IMR-90 (cell line): Measurements from ENCODE around the gene BOD1L1. TPM values are rescaled to one million over a fixed set of nuclear protein-coding genes. Genes with fewer than 3 reads are reported as not detected.

Experiments used
- ATAC-seq: fragments of 200-7000 bp; cut with Tn5 transposase; 2 replicates; pipeline ENCODE4 v1.9.1; 2020; ENCODE audit warnings: low read depth, mild to moderate bottlenecking, moderate library complexity
- BruUV-seq: library from RNA; stranded (reverse); fragments of 400-500 nt; replicated peaks from 2 replicates; lab custom pipeline; 2021; lab: Mats Ljungman, UMichigan
- CTCF ChIA-PET: fragments of 300-600 bp; formaldehyde crosslinking; extraction: SDS; loops from one replicate; lab custom pipeline; 2021; ENCODE audit warnings: antibody characterized with exemption; lab: Yijun Ruan, JAX
- POLR2A ChIA-PET: fragments of 300-600 bp; sonication (Branson Sonifier 250); formaldehyde crosslinking; loops from one replicate; lab custom pipeline; 2022; ENCODE audit warnings: antibody characterized with exemption; ENCODE audit not compliant: unreplicated experiment; lab: Charles Lee
- DNase-seq: peaks from one replicate; pipeline ENCODE4 v3.0.0; 2013
- H2AFZ ChIP-seq: replicated peaks from 2 replicates; pipeline ENCODE3; 2013; ENCODE audit warnings: low read length, mild to moderate bottlenecking; ENCODE audit not compliant: poor library complexity
- H2AK5ac ChIP-seq: 2 replicates; pipeline ENCODE4 v1.6.1; 2013; ENCODE audit warnings: low read depth, low read length, inconsistent platforms
- H2AK9ac ChIP-seq: replicated peaks from 2 replicates; pipeline ENCODE3; 2013; ENCODE audit warnings: mild to moderate bottlenecking, low read depth, low read length, moderate library complexity; ENCODE audit not compliant: poor library complexity
- H2BK120ac ChIP-seq: 2 replicates; pipeline ENCODE4 v1.6.1; 2013; ENCODE audit warnings: low read depth, low read length, inconsistent platforms
- H2BK15ac ChIP-seq: 3 replicates; pipeline ENCODE4 v1.6.1; 2013; ENCODE audit warnings: low read depth, low read length, inconsistent platforms
- H2BK20ac ChIP-seq: 2 replicates; pipeline ENCODE4 v1.6.1; 2013; ENCODE audit warnings: low read depth, mild to moderate bottlenecking, inconsistent platforms, low read length, moderate library complexity
- H2BK5ac ChIP-seq: 2 replicates; pipeline ENCODE4 v1.6.1; 2013; ENCODE audit warnings: mild to moderate bottlenecking, low read depth, low read length, inconsistent platforms; ENCODE audit not compliant: poor library complexity, severe bottlenecking
- H3K14ac ChIP-seq: replicated peaks from 2 replicates; pipeline ENCODE4 v1.6.1; 2013; ENCODE audit warnings: low read depth, low read length, inconsistent platforms
- H3K18ac ChIP-seq: 2 replicates; pipeline ENCODE4 v1.6.1; 2013; ENCODE audit warnings: low read depth, low read length, control low read depth
- H3K23ac ChIP-seq: 2 replicates; pipeline ENCODE4 v1.6.1; 2013; ENCODE audit warnings: low read depth, low read length, inconsistent platforms
- H3K27ac ChIP-seq: 2 replicates; pipeline ENCODE4 v1.5.1; 2013; ENCODE audit warnings: mild to moderate bottlenecking, control low read depth, low read length; ENCODE audit not compliant: insufficient read depth
- H3K27me3 ChIP-seq: 2 replicates; pipeline ENCODE4 v1.6.1; 2013; ENCODE audit warnings: low read length; ENCODE audit not compliant: control insufficient read depth, insufficient read depth
- H3K36me3 ChIP-seq: 2 replicates; pipeline ENCODE4 v1.6.1; 2013; ENCODE audit warnings: low read length, mixed read lengths; ENCODE audit not compliant: control insufficient read depth, insufficient read depth
- H3K4ac ChIP-seq: 2 replicates; pipeline ENCODE4 v1.6.1; 2013; ENCODE audit warnings: low read depth, low read length, inconsistent platforms
- H3K4me1 ChIP-seq: 2 replicates; pipeline ENCODE4 v1.6.1; 2013; ENCODE audit warnings: low read length, mixed read lengths; ENCODE audit not compliant: control insufficient read depth, insufficient read depth
- H3K4me2 ChIP-seq: 2 replicates; pipeline ENCODE4 v1.6.1; 2013; ENCODE audit warnings: low read depth, mild to moderate bottlenecking, control low read depth, low read length, moderate library complexity
- H3K4me3 ChIP-seq: 2 replicates; pipeline ENCODE4 v1.5.1; 2013; ENCODE audit warnings: low read depth, mild to moderate bottlenecking, control low read depth, low read length, moderate library complexity; ENCODE audit not compliant: insufficient read depth
- H3K56ac ChIP-seq: 2 replicates; pipeline ENCODE4 v1.6.1; 2013; ENCODE audit warnings: low read length, inconsistent platforms; ENCODE audit not compliant: insufficient read depth; ENCODE audit errors: extremely low read depth
- H3K79me1 ChIP-seq, 2 experiments: 2 replicates each; pipeline ENCODE4 v1.6.1; 2013; ENCODE audit warnings: low read length in 2 of 2, inconsistent platforms in 1 of 2, low read depth in 1 of 2
- H3K9ac ChIP-seq: 2 replicates; pipeline ENCODE4 v1.6.1; 2013; ENCODE audit warnings: low read depth, low read length, control low read depth
- H3K9me1 ChIP-seq: 2 replicates; pipeline ENCODE4 v1.6.1; 2013; ENCODE audit warnings: low read length, inconsistent platforms; ENCODE audit not compliant: insufficient read depth
- H3K9me3 ChIP-seq: 2 replicates; pipeline ENCODE4 v1.6.1; 2013; ENCODE audit warnings: low read length; ENCODE audit not compliant: control insufficient read depth, insufficient read depth
- H4K20me1 ChIP-seq: 2 replicates; pipeline ENCODE4 v1.6.1; 2013; ENCODE audit warnings: low read length, inconsistent platforms; ENCODE audit not compliant: insufficient read depth
- H4K5ac ChIP-seq: 2 replicates; pipeline ENCODE4 v1.6.1; 2013; ENCODE audit warnings: mild to moderate bottlenecking, low read depth, low read length, control low read depth
- H4K8ac ChIP-seq, 2 experiments: 2 replicates each; pipeline ENCODE4 v1.6.1; 2013; ENCODE audit warnings: low read depth in 2 of 2, low read length in 2 of 2, control low read depth in 1 of 2, inconsistent platforms in 1 of 2
- H4K91ac ChIP-seq: 2 replicates; pipeline ENCODE4 v1.6.1; 2013; ENCODE audit warnings: low read depth, low read length, inconsistent platforms; ENCODE audit not compliant: insufficient read depth
- BHLHE40 ChIP-seq: fragments of 150-350 bp; IDR thresholded peaks from 2 replicates; pipeline ENCODE4 v1.6.1; 2016; ENCODE audit warnings: mild to moderate bottlenecking, low read depth, low read length
- CEBPB ChIP-seq: IDR thresholded peaks from 2 replicates; pipeline ENCODE4 v1.6.1; 2012; ENCODE audit warnings: low read depth, low read length, improper control_type of control experiment
- CHD1 ChIP-seq: IDR thresholded peaks from 2 replicates; pipeline ENCODE4 v1.6.1; 2012; ENCODE audit warnings: low read depth, low read length, improper control_type of control experiment
- ELK1 ChIP-seq: fragments of 150-350 bp; IDR thresholded peaks from 2 replicates; pipeline ENCODE4 v1.6.1; 2016; ENCODE audit warnings: low read depth, mild to moderate bottlenecking, low read length, moderate library complexity, borderline replicate concordance
- FOS ChIP-seq: fragments of 150-350 bp; IDR thresholded peaks from 2 replicates; pipeline ENCODE4 v1.6.1; 2016; ENCODE audit warnings: low read depth, low read length
- MAFK ChIP-seq: IDR thresholded peaks from 2 replicates; pipeline ENCODE4 v1.6.1; 2012; ENCODE audit warnings: low read depth, low read length, improper control_type of control experiment
- MAZ ChIP-seq: IDR thresholded peaks from 2 replicates; pipeline ENCODE4 v1.6.1; 2012; ENCODE audit warnings: low read depth, mild to moderate bottlenecking, low read length, improper control_type of control experiment, moderate library complexity, borderline replicate concordance
- MXI1 ChIP-seq: IDR thresholded peaks from 2 replicates; pipeline ENCODE4 v1.6.1; 2012; ENCODE audit warnings: low read depth, mild to moderate bottlenecking, low read length, moderate library complexity, borderline replicate concordance
- NFE2L2 ChIP-seq: fragments of 150-350 bp; IDR thresholded peaks from 2 replicates; pipeline ENCODE4 v1.6.1; 2016; ENCODE audit warnings: low read depth, mild to moderate bottlenecking, low read length
- POLR2A ChIP-seq: IDR thresholded peaks from 2 replicates; pipeline ENCODE4 v1.6.1; 2012; ENCODE audit warnings: mild to moderate bottlenecking, low read depth, low read length
- RAD21 ChIP-seq: IDR thresholded peaks from 2 replicates; pipeline ENCODE4 v1.6.1; 2012; ENCODE audit warnings: low read length, improper control_type of control experiment
- RCOR1 ChIP-seq: IDR thresholded peaks from 2 replicates; pipeline ENCODE4 v1.6.1; 2012; ENCODE audit warnings: mild to moderate bottlenecking, low read length, improper control_type of control experiment; ENCODE audit not compliant: insufficient replicate concordance
- RFX5 ChIP-seq: IDR thresholded peaks from 2 replicates; pipeline ENCODE4 v1.8.0; 2012; ENCODE audit warnings: low read depth, mild to moderate bottlenecking, low read length, moderate library complexity
- SMC3 ChIP-seq: fragments of 150-350 bp; IDR thresholded peaks from 2 replicates; pipeline ENCODE4 v1.6.1; 2016; ENCODE audit warnings: low read depth, mild to moderate bottlenecking, antibody characterized with exemption, low read length, moderate library complexity
- USF2 ChIP-seq: fragments of 150-350 bp; IDR thresholded peaks from 2 replicates; pipeline ENCODE4 v1.6.1; 2017; ENCODE audit warnings: mild to moderate bottlenecking, antibody characterized with exemption, low read length, low read depth
- WGBS, 2 experiments: methylation state at CpG; one replicate each; pipeline versions ENCODE4 v1.1.5 to v1.1.7; 2013; ENCODE audit warnings: missing lambda C conversion rate in 2 of 2; ENCODE audit not compliant: insufficient read length in 1 of 2; ENCODE audit errors: extremely low coverage in 2 of 2; 5-methylcytosine and 5-hydroxymethylcytosine counted together
- dilution Hi-C: fragments of 300-500 bp; cut with HindIII; formaldehyde crosslinking; loops from one replicate; pipeline ENCODE4 v1.14.3; 2018; ENCODE audit warnings: low sequenced_read_pairs; ENCODE audit not compliant: unreplicated experiment
- in situ Hi-C: fragments of 300-500 bp; cut with MboI; formaldehyde crosslinking; loops from 3 replicates; pipeline ENCODE4 v1.14.3; 2019; ENCODE audit warnings: low sequenced_read_pairs, inconsistent platforms, mixed read lengths
- intact Hi-C: fragments of 100-400 bp; cut with micrococcal nuclease; formaldehyde crosslinking; loops from 2 replicates; pipeline ENCODE4 v1.10.0; 2022
- polyA plus RNA-seq, 3 experiments: library from polyadenylated mRNA; depleted of rRNA; stranded (reverse); fragments of >200 nt; gene quantifications; 2 replicates each; pipeline ENCODE4 v1.2.3, GENCODE V29; 2012; ENCODE audit warnings: low replicate concordance in 1 of 3
- total RNA-seq: library from RNA; depleted of rRNA; stranded (reverse); fragments of >200 nt; gene quantifications from 2 replicates; pipeline ENCODE4 v1.2.3, GENCODE V29; 2012

The BOD1L1 gene
- total and polyA plus RNA-seq, 2 of the 4 experiments (the other 2 are of a cell fraction) = 13.5 to 26.9 TPM

GRCh38 chr4:13570916-13571315 lies 56.6 kb downstream of the BOD1L1 start:
- H3K14ac ChIP-seq = no peak overlapping the region
- H2AK9ac ChIP-seq = no peak overlapping the region
- no peak overlapping the region for H2BK20ac ChIP-seq
- H3K23ac ChIP-seq = no peak overlapping the region
- no peak overlapping the region for H2AFZ ChIP-seq
- dilution Hi-C loops (no loop called here), in situ Hi-C loops (no loop called here), intact Hi-C loops (loop anchor here (5.0 kb wide), 1 partner anchor 36 kb away; no protein-coding TSS in a partner anchor)
- peaks cover 43% of the 10 kb centered on the region for H3K36me3 ChIP-seq
- no peaks in the 10 kb centered on the region for H3K27me3 ChIP-seq
- no peak overlapping the region for H3K56ac ChIP-seq
- POLR2A ChIA-PET = no interaction called here
- ATAC-seq (peak; percentile 44; the same call in 1 of the 2 replicates), DNase-seq (no peak)
- no peak overlapping the region for H2AK5ac ChIP-seq
- no peak overlapping the region for H4K8ac ChIP-seq
- no peak overlapping the region for H2BK5ac ChIP-seq
- H3K9me3 ChIP-seq = no peaks in the 10 kb centered on the region
- WGBS, 2 experiments = no CpG with 5 or more reads among the region's 2 CpGs
- no peaks in the 10 kb centered on the region for H3K9me1 ChIP-seq
- CTCF ChIA-PET = no interaction called here
- H4K91ac ChIP-seq = no peak overlapping the region
- no peak overlapping the region for H3K4ac ChIP-seq
- no peak overlapping the region for H3K9ac ChIP-seq
- BruUV-seq = no TSS peak
- TF ChIP-seq CHD1 = no peak
- TF ChIP-seq FOS = no peak
- no peak for TF ChIP-seq SMC3
- no peak for TF ChIP-seq MAZ
- TF ChIP-seq BHLHE40 = no peak
- no peak for TF ChIP-seq NFE2L2
- no peak for TF ChIP-seq RAD21
- TF ChIP-seq RCOR1 = no peak
- no peak for TF ChIP-seq USF2
- no peak for TF ChIP-seq RFX5
- TF ChIP-seq ELK1 = no peak
- no peak for TF ChIP-seq MXI1
- TF ChIP-seq CEBPB = no peak
- no peak for TF ChIP-seq MAFK
- TF ChIP-seq POLR2A = no peak
- H2BK120ac ChIP-seq = no peak overlapping the region
- H2BK15ac ChIP-seq = no peak overlapping the region
- H3K18ac ChIP-seq = no peak overlapping the region
- no peaks in the 10 kb centered on the region for H3K79me1 ChIP-seq
- no peak overlapping the region for H4K5ac ChIP-seq
- H3K4me2 ChIP-seq = no peak overlapping the region
- no peaks in the 10 kb centered on the region for H4K20me1 ChIP-seq
- no peak overlapping the region for H3K4me3 ChIP-seq
- no peaks in the 10 kb centered on the region for H3K4me1 ChIP-seq
- no peak overlapping the region for H3K27ac ChIP-seq
